Measurements from ENCODE around the gene NOS1.

- TF ChIP-seq, protein P1, sequence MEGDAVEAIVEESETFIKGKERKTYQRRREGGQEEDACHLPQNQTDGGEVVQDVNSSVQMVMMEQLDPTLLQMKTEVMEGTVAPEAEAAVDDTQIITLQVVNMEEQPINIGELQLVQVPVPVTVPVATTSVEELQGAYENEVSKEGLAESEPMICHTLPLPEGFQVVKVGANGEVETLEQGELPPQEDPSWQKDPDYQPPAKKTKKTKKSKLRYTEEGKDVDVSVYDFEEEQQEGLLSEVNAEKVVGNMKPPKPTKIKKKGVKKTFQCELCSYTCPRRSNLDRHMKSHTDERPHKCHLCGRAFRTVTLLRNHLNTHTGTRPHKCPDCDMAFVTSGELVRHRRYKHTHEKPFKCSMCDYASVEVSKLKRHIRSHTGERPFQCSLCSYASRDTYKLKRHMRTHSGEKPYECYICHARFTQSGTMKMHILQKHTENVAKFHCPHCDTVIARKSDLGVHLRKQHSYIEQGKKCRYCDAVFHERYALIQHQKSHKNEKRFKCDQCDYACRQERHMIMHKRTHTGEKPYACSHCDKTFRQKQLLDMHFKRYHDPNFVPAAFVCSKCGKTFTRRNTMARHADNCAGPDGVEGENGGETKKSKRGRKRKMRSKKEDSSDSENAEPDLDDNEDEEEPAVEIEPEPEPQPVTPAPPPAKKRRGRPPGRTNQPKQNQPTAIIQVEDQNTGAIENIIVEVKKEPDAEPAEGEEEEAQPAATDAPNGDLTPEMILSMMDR (IDR thresholded peaks at IDR 0.05) = no peak
- no peak for TF ChIP-seq POLR2A (IDR thresholded peaks at IDR 0.05)
Measured at GRCh38 chr12:117356048-117356447, 5.4 kb downstream of the NOS1 start.
